KOPT-K1 (cell line): ENCODE results near the gene HTR3A.

Experiments used
- H3K27ac ChIP-seq: fragments of 200-600 bp; sonication (generic); 2 replicates; pipeline ENCODE4 v1.5.1; 2016; ENCODE audit warnings: antibody characterized with exemption, mild to moderate bottlenecking, low read depth, low read length; ENCODE audit not compliant: poor library complexity, severe bottlenecking
- H3K36me3 ChIP-seq: fragments of 200-600 bp; sonication (generic); 2 replicates; pipeline ENCODE4 v1.5.1; 2017; ENCODE audit warnings: antibody characterized with exemption, mild to moderate bottlenecking, low read length, moderate library complexity; ENCODE audit not compliant: insufficient read depth
- H3K9me3 ChIP-seq: fragments of 200-600 bp; sonication (generic); 2 replicates; pipeline ENCODE4 v1.5.1; 2017; ENCODE audit warnings: antibody characterized with exemption, low read length, mild to moderate bottlenecking; ENCODE audit not compliant: insufficient read depth, poor library complexity, severe bottlenecking

The HTR3A gene

DNA sequence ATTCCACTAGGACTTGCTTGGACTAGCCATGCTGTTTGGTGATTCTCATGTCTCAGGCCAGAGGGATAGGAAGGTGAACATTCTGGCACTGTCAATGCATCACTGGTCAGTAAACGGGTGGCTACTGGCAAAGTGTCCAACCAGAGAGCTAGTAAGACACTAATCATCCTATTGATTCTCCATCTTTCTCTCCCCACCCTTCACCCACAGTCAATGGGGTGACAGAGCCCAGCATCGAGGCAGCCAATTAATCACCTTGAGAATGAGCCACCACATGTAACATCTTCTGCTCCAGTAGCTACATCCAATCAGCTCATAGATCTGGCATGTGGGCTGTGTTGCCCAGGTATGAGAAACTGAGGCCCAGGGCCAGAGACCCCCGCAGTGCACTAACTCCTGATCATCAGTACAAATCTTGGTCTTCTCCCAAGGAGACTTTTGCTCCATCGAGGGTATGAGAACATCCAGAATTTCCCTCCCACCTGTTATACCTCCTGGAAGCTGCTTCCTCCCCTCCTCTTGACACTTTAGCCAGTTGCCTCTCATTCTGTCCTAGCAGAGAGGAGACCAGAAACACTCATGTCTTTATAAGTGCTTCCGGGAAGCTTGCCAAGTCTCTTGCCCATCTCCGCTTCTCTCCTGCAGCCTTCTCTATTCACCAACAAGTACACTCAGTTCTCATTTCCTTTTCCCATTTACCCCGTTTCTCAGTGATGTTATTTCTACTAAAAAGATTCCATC, 17.0 kb downstream of the HTR3A start:
- Histone ChIP-seq H3K27ac (no peak overlapping the region), H3K36me3 (no peaks in the 10 kb centered on the region), H3K9me3 (no peaks in the 10 kb centered on the region)

DNA sequence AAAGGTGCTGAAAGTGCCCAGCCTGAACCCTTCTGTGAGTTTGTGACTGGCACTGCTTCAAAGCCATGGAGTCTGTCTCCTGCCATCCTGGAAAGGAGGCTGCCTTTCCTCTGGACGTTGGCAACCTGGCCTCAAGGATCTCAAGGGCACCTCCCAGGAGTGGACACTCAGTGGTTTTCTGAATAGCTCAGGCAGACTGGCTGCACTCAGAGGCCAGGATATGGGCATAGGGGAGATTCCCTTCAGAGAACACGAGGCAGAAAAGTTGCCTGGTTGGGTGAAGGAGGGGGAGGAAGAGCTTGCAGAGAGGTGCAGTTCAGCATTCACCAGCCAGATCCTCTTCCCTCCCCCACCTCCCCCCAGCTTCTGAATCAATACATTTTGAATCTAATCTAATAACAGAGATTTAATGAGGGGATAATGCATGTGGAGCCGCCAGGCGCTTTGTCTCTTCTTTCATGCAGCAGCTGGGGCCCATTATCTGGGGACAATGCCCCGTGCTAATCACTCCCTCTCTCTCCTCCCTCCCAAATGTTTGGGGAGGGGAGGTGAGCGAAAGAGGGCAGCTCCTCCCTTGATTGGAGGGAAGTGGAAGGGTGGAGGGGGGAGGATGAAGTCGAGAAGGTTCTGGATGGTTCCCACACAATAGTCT, 17.7 kb downstream of the HTR3A start:
- Histone ChIP-seq H3K36me3 (no peaks in the 10 kb centered on the region), H3K9me3 (no peaks in the 10 kb centered on the region), H3K27ac (no peak overlapping the region)

DNA sequence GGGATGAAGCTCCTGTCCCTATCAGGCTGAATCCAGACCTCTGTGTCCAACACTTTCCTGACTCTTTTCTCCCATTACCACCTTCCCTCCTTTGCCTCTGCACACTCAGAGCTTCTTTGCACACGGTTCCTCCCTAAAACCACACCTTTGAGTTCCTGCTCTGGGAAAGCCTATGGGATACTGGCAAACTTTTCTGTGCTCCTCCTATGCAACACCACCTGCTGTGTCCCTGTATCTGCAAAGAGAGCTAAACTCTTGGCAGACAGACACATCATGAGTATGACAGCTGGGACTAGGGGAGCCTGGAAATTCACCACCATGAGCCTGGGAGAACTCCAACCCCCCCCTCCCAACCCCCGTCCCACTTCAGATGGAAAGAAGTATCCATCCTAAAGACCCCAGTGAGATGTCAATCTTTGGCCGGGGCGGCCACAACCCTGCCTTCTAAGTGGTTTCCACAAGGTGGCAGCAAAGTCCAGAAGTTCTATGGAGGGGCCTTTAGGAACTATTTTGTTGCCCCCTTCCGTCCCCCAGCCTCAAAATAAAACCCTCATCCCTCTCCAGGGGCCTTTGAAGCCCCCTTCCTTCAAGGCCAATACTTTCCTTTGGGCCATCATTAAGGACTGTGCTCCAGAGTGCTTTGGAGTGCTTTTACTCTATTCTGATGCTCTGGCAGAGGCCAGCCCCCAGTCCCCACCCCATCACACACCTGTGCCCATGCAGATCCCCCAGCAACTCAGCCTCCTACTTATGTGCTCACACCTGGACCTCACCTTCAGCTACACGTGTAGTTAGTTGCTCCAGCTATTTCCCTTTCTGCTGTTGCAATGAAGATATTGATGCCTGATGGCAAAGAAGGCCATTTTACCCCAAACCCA, 19.4 kb downstream of the HTR3A start:
- Histone ChIP-seq H3K36me3 (no peaks in the 10 kb centered on the region), H3K27ac (no peak overlapping the region), H3K9me3 (no peaks in the 10 kb centered on the region)

DNA sequence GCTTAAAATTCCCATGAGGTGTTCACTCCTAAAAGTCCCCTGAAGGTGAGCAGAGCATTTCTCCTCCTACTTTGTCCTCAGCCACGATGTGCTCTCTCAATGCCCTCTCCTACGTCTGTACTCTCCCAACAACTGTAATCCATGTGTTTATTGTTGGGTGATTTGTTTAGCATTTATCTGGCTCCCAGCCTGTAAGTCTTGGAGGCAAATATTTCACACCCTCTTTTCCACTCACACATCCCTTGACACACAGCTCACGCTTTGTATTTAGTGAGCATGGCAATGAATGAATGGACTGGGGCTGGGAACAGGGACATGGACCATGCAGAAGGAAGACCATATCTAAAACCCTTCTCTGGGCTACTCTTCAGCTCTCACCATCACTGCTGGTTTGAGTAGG, 22.6 kb downstream of the HTR3A start:
- no peaks in the 10 kb centered on the region for H3K36me3 ChIP-seq
- no peak overlapping the region for H3K27ac ChIP-seq
- H3K9me3 ChIP-seq = no peaks in the 10 kb centered on the region

DNA sequence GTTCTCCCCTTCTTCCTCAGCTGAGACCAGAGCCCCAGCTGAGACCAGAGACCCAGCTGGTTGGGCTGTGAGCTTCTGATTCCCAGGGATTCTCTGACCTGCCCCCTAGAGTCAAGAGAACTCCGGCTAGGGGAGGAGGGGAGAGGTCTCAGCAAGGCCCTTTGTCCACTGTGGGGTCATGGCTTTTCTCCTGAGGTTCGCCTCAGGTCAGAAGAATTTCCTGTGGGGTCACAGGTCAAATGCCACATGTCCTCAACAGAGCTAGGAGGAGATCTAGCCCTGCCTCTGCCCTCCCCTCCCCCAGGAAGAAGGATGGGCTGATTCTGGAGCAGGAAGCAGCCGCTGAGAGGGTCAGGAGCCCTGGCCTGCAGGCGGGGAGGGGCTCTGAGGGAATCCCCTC, 23.7 kb downstream of the HTR3A start:
- Histone ChIP-seq H3K9me3 (no peaks in the 10 kb centered on the region), H3K27ac (no peak overlapping the region), H3K36me3 (no peaks in the 10 kb centered on the region)

DNA sequence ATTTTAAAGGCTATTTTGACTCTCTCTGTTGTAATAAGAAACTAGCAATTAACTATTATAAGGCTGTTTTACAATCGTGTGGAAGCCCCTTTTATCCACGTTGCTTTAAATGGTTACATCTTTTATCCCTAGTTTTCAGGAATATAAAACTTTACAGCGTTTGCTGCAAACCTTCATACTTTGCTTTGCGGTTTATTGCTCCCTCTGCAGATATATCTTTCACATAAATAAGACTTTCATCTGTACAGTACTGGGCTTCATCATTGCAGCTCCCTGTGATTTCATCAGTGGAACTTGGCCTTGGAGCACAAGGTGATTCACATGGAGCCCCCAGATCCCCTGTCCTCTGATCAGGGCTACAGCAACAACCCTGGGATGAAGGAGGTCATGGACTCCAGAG, 25.6 kb downstream of the HTR3A start:
- Histone ChIP-seq H3K9me3 (no peaks in the 10 kb centered on the region), H3K36me3 (no peaks in the 10 kb centered on the region), H3K27ac (no peak overlapping the region)

DNA sequence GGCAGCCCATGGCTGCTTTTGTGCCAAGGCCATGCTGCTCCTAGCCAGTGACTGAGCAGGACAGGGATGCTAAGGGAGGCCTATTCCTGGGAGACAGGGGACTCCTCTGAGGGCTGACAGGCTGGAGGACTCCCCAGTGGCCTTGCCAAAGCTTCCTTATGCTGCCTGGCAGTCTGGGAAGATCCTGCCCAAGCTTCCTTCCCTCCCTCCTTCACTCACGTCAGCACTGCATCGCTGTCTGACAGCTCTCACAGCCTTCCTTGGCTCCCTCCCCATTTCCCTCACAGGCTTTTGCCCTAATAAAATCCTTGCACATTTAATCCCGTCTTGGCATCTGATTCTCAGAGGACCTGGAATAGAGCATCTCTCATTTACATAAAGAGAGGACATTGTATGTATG, 26.5 kb downstream of the HTR3A start:
- no peaks in the 10 kb centered on the region for H3K36me3 ChIP-seq
- H3K9me3 ChIP-seq = no peaks in the 10 kb centered on the region
- H3K27ac ChIP-seq = no peak overlapping the region

DNA sequence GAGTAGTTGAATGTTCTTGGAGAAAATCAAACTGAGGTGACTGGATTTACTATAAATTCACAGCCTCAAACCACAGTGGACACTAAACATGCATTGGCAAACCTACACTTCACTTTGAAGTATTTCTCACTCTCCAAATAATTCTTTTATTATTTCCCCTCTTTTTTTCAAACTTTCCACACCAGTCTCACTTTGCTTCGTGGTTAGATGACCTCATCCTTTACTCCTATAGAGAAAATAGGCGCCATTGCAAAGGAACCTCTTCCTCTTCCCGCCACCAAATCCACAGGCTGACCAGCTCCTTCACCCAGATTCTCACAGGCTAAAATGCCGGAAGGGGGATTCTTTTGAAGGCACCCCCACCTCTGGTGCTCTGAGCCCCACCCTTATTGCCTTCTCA, 33.4 kb downstream of the HTR3A start:
- Histone ChIP-seq H3K27ac (no peak overlapping the region), H3K9me3 (no peaks in the 10 kb centered on the region), H3K36me3 (no peaks in the 10 kb centered on the region)

DNA sequence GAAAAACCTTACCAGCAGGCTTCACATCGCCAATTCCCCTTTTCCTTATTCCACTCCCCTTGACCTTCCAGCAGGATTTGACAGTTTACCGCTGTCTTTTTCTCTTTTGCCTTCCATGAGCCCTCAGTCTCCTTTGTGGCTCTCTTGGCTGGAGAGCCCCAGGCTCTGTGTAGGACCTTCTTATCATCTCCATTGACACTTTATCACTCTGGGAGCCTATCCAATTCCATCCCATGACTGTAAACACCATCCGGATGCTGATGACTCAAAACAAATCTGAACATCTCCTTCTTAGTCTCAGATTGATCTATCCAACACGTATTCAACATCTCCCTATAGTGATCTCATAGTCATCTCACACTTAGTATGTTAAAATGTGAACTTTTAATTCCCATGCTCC, 36.0 kb downstream of the HTR3A start:
- no peaks in the 10 kb centered on the region for H3K36me3 ChIP-seq
- no peak overlapping the region for H3K27ac ChIP-seq
- no peaks in the 10 kb centered on the region for H3K9me3 ChIP-seq

DNA sequence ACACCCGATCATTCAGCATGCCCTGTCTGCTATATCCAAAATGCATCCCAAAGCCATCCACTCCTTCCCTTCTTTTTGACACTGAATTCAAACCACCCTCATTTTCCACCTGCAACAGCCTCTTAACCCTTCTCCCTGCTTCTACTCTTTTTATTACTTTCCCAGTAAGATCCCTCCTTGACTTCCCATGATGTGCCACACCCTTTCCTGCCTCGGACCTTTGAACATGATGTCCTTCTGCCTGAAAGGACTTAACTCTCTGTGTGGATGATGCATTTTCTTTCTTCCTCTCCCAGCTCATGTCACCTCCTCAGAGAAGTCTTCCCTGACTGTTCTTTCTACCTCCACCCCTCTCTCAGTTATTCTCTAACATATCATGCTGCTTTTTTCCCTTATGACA, 36.5 kb downstream of the HTR3A start:
- Histone ChIP-seq H3K9me3 (no peaks in the 10 kb centered on the region), H3K27ac (no peak overlapping the region)

DNA sequence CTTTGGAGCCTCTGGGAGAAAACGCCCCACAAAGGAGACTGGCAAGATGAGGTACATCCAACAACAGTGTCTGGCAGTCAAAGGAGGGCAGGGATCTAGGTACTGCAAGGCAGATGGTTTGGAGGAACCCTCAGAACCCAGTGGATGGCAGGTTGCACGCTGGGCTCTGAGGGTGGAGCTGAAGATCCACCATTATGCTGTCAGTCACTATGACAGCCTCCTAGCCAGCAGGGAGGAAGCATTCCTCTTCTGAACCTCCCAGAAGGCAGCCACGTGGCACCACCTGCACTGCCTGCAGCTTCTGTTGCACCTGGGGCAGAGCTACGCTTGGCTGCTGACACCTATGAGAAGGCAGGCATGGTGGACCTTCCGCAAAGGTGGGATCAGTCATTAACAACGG, 40.2 kb downstream of the HTR3A start:
- Histone ChIP-seq H3K36me3 (no peaks in the 10 kb centered on the region), H3K27ac (no peak overlapping the region), H3K9me3 (no peaks in the 10 kb centered on the region)

More for the DNA sequence above, 36.5 kb downstream of the HTR3A start:
- no peaks in the 10 kb centered on the region for H3K36me3 ChIP-seq

DNA sequence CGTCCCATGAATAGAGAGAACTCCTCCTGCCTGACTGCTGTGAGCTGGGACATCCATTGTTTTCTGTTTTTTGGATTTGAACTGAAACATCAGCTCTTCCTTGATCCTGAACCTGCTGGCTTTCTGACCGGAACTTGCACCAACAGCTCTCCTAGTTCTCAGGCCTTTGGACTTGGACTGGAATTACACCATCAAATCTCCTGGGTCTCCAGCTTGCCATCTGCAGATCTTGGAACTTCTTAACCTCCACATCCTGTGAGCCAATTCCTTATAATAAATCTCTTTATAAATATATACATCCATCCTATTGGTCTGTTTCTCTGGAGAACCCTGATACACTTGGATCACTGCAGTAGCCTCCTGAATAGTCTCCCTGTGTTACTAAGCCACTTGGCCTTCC, 42.1 kb downstream of the HTR3A start:
- H3K36me3 ChIP-seq = no peaks in the 10 kb centered on the region
- H3K27ac ChIP-seq = no peak overlapping the region
- no peaks in the 10 kb centered on the region for H3K9me3 ChIP-seq

DNA sequence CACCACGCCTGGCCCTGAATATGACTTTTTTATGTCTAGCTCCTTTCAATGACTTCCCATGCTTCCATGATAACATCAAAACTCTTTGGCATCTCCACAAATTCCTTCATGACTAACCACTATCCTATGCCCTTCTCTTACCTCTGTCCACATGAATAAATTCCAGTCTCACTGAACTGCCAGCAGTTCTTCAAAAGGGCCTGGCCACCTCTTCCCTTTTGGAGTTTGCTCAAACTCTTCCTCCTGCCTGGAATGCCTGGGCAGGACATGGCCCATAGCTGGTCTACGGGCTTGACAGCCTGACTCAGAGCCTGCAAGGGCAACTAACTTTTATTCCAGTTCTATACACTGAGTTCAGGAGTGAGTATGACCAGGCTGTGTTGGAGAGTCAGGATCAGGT, 42.8 kb downstream of the HTR3A start:
- no peak overlapping the region for H3K27ac ChIP-seq
- H3K36me3 ChIP-seq = no peaks in the 10 kb centered on the region
- H3K9me3 ChIP-seq = no peaks in the 10 kb centered on the region

DNA sequence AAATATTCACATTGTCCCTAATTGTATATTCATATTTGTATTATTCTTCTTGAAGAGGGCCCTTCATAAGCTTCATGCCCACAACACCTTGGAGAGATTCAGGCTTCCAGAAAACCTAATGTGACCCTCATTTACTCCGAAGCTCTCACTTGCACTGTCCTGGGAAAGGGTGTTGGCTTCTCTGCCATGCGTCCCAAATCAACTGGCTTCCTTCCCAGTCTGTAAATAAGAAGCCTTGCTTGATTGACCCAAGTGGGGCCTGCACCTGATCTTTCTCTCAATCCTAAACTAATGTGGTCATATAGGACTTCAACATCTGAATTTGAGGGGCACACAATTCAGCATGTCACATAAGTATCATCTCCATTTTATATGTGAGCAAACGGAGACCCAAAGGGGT, 44.1 kb downstream of the HTR3A start:
- no peaks in the 10 kb centered on the region for H3K9me3 ChIP-seq

DNA sequence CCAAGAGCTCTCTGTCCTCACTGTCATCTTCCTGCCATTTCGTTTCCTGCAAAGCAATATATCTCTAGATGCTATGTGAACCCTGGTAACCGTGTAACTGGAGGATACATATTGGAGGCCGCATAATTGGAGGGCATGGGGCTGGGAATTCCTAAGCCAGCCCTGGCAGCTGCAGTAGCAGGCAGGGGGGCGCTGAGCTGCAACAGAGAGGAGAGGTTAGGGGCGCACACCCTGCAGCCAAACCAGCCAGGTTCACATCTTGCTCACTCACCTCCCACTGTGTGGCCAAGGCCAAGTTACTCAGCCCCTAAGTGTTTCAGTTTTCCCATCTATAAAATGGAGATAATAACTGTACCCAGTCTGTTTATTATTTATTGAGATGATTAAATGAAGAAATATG, 44.7 kb downstream of the HTR3A start:
- Histone ChIP-seq H3K9me3 (no peaks in the 10 kb centered on the region), H3K27ac (no peak overlapping the region), H3K36me3 (no peaks in the 10 kb centered on the region)

More for the DNA sequence above, 44.1 kb downstream of the HTR3A start:
- Histone ChIP-seq H3K27ac (no peak overlapping the region), H3K36me3 (no peaks in the 10 kb centered on the region)
